ENCODE measurements around the gene SGMS1.
"Not testable (repeated sequence)": the region's sequence is repeated elsewhere in the genome, so short reads cannot be mapped to it uniquely, and the experiment has no call there.

The SGMS1 gene

GRCh38 chr10:50503661-50504320 lies 120.0 kb downstream of the SGMS1 start:
- no peak for DNase-seq

GRCh38 chr10:50503156-50503555 lies 120.6 kb downstream of the SGMS1 start:
- not testable (repeated sequence) for DNase-seq

- no peak for DNase-seq
Observed at GRCh38 chr10:50501924-50502452, 121.8 kb downstream of the SGMS1 start.

GRCh38 chr10:50501478-50501877 lies 122.3 kb downstream of the SGMS1 start:
- no peak for DNase-seq

- no peak for DNase-seq
Observed at GRCh38 chr10:50498465-50498864, 125.3 kb downstream of the SGMS1 start.

GRCh38 chr10:50497758-50498157 lies 126.0 kb downstream of the SGMS1 start:
- no peak for DNase-seq

- DNase-seq: no peak
Observed at GRCh38 chr10:50496228-50496627, 127.5 kb downstream of the SGMS1 start.

GRCh38 chr10:50490241-50490640 lies 133.5 kb downstream of the SGMS1 start:
- no peak for DNase-seq

GRCh38 chr10:50484550-50484949 lies 139.2 kb downstream of the SGMS1 start:
- not testable (repeated sequence) for DNase-seq

GRCh38 chr10:50480054-50481007 lies 143.4 kb downstream of the SGMS1 start:
- DNase-seq: no peak

GRCh38 chr10:50477287-50478203 lies 146.2 kb downstream of the SGMS1 start:
- DNase-seq: no peak

GRCh38 chr10:50473756-50474155 lies 150.0 kb downstream of the SGMS1 start:
- no peak for DNase-seq

- DNase-seq: no peak
Observed at GRCh38 chr10:50472914-50473313, 150.8 kb downstream of the SGMS1 start.

- DNase-seq: no peak
Observed at GRCh38 chr10:50471583-50471975, 152.2 kb downstream of the SGMS1 start.

GRCh38 chr10:50470798-50471582 lies 152.8 kb downstream of the SGMS1 start:
- no peak for DNase-seq

- no peak for DNase-seq
Observed at GRCh38 chr10:50470345-50470744, 153.4 kb downstream of the SGMS1 start.

- no peak for DNase-seq
Observed at GRCh38 chr10:50469778-50470193, 154.0 kb downstream of the SGMS1 start.

GRCh38 chr10:50469288-50469687 lies 154.5 kb downstream of the SGMS1 start:
- no peak for DNase-seq

GRCh38 chr10:50467209-50467608 lies 156.5 kb downstream of the SGMS1 start:
- no peak for DNase-seq

GRCh38 chr10:50464004-50464409 lies 159.7 kb downstream of the SGMS1 start:
- DNase-seq: peak in 1 of 2 donors; percentile 10

GRCh38 chr10:50461834-50462233 lies 161.9 kb downstream of the SGMS1 start:
- no peak for DNase-seq

- no peak for DNase-seq
Observed at GRCh38 chr10:50461123-50461522, 162.6 kb downstream of the SGMS1 start.

All from hippocampal formation (tissue), 2 donors.